Thyroid gland (tissue), 4 donors: Measurements from ENCODE around the gene CPVL. TPM values are rescaled to one million over a fixed set of nuclear protein-coding genes. Genes with fewer than 3 reads are reported as not detected.

Source experiments
- DNase-seq, 2 donors: peaks; one replicate each; pipeline ENCODE4 v3.0.0-alpha.2; 2019
- H3K27ac ChIP-seq, 3 donors: fragments of 200-600 bp; sonication (generic); 1 replicate in 2 of 3; 2 replicates in 1 of 3; pipeline ENCODE4 v1.5.1; 2016 to 2019; ENCODE audit warnings: mild to moderate bottlenecking in 1 of 3, moderate library complexity in 1 of 3
- H3K27me3 ChIP-seq: fragments of 200-600 bp; sonication (generic); one replicate; pipeline ENCODE4 v1.5.1; 2019
- H3K36me3 ChIP-seq, 2 donors: fragments of 200-600 bp; sonication (generic); one replicate each; pipeline ENCODE4 v1.5.1; 2016 to 2019
- H3K4me1 ChIP-seq, 2 donors: fragments of 200-600 bp; sonication (generic); one replicate each; pipeline ENCODE4 v1.5.1; 2017 to 2019
- H3K4me3 ChIP-seq, 3 donors: fragments of 200-600 bp; sonication (generic); replicated peaks in 1 of 3; 1 replicate in 2 of 3; 2 replicates in 1 of 3; pipeline ENCODE4 v1.5.1; 2016; ENCODE audit warnings: mild to moderate bottlenecking in 1 of 3
- H3K9me3 ChIP-seq: fragments of 200-600 bp; sonication (generic); one replicate; pipeline ENCODE4 v1.5.1; 2017
- CTCF ChIP-seq, 6 experiments: fragments of 200-600 bp in 3 of 6; fragments of 450-650 bp in 3 of 6; sonication (generic) in 3 of 6; IDR thresholded peaks; one replicate each; pipeline ENCODE4 v1.5.1; 2016 to 2019; ENCODE audit warnings: antibody characterized with exemption in 6 of 6, mild to moderate bottlenecking in 2 of 6, inconsistent platforms in 1 of 6, moderate library complexity in 1 of 6
- POLR2A ChIP-seq, 2 donors: fragments of 450-650 bp; IDR thresholded peaks; one replicate each; pipeline ENCODE4 v1.6.1; 2017; ENCODE audit warnings: antibody characterized with exemption in 2 of 2, mild to moderate bottlenecking in 2 of 2, moderate library complexity in 1 of 2
- WGBS, 2 donors: methylation state at CpG; one replicate each; pipeline ENCODE4 v1.1.5; 2017; 5-methylcytosine and 5-hydroxymethylcytosine counted together
- intact Hi-C: fragments of 100-400 bp; cut with DNase I; formaldehyde crosslinking; loops from one replicate; pipeline ENCODE4 v1.15.1; 2023
- total RNA-seq, 4 donors: library from RNA; depleted of rRNA; stranded (reverse); fragments of >200 nt; gene quantifications; one replicate each; pipeline ENCODE4 v1.2.3, GENCODE V29; 2016

CPVL gene
- total RNA-seq, 4 donors from 2014 or later: 79.8 to 182 (median 111) TPM

DNA sequence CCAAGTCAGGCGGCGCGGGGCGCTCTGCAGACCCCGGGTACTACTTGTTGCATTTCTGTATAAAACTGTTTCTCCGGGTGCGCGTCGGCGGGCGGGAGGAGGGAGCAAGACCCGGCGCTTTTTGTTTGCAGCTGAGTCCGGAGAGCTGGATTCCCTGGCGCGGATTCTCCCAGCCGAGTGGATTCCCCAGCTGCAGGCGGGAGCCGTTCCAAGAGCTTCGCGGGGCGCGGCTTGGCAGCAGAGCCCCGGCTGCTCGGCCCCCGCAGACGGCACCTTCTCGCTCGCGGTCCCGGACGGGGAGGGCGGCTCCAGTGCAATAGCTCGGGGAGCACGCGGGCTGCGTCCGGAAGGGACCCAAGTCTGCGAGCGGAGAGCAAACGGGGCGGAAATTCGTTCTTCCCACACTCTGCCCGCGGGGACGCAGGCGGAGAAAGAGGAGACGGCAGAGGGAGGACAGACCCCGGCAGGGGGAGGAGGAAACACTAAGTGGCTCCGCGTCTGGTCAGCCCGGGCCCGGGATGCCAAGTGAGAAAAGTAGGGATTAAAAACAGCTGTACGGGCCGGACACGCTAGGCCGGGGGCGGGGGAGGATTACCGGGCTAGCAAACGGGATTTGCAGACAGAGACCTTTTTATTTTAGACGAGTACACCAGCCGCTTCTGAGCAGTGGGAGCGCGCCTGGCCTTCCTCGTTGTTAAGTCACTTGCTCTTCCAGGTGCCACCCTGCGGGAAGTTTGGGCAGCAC lies 187.9 kb downstream of the CPVL start, which contains the start of gene TRIL:
Gene TRIL (minus strand): TSS at position 96 of the 745 bp plus-strand sequence. CDS start 284 bp downstream, outside the sequence.
- TF ChIP-seq POLR2A (IDR thresholded peaks at IDR 0.05): peak in 1 of 2 donors; percentile 29
- TF ChIP-seq CTCF (IDR thresholded peaks at IDR 0.05): no peak
- DNase-seq: peak; percentile 81 to 89
- Histone ChIP-seq H3K27me3 (no peaks in the 10 kb centered on the region), H3K4me1 (peaks cover 19 to 46% of the 10 kb centered on the region in 2 donors), H3K9me3 (no peaks in the 10 kb centered on the region), H3K36me3 (no peaks in the 10 kb centered on the region), H3K4me3 (peak within 1 kb of the TSS in 2 of 3 donors; percentile 45 to 61), H3K27ac (peak within 1 kb of the TSS; percentile 43 to 81 (median 73))
- intact Hi-C loops: loop anchor here (5.0 kb wide), 1 partner anchor 149 kb away; no protein-coding TSS in a partner anchor
- 12 to 19% methylated on average over 25 to 42 of the region's 66 CpGs for WGBS, 2 donors

DNA sequence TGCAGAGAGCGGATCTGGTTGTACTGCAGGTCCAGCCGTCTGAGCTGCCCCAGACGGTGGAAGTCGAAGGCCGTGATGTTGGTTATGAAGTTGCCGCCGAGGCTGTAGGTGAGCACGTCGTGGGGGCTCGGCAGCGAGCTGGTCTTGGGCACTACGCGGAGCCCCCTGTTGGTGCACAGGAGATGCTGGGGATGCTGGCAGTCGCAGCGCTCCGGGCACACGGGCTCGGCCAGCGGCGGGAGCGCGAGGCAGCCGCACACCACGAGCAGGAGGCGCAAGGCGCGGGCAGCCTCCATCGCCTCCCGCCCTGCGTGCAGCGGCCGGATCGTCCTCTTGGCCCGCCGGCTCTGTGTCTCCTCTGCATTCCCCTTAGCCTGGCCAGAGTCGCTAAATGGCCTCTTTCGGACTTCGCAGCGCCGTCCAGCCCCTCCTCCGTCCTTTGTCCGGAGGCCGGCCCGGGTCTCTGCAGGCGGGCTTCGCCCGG lies 188.5 kb downstream of the CPVL start:
- peak overlapping the region in 2 of 3 donors; percentile 45 to 61 for H3K4me3 ChIP-seq
- H3K9me3 ChIP-seq: no peaks in the 10 kb centered on the region
- peaks cover 19 to 47% of the 10 kb centered on the region in 2 donors for H3K4me1 ChIP-seq
- WGBS, 2 donors: 6% methylated on average over 6 of the region's 47 CpGs; no CpG with 5 or more reads in 1 of the 2 donors
- TF ChIP-seq CTCF (IDR thresholded peaks at IDR 0.05) (no peak), POLR2A (IDR thresholded peaks at IDR 0.05) (no peak)
- DNase-seq: peak in 1 of 2 donors; percentile 27
- peak overlapping the region; percentile 43 to 81 (median 73) for H3K27ac ChIP-seq
- H3K27me3 ChIP-seq: no peaks in the 10 kb centered on the region
- no peaks in the 10 kb centered on the region for H3K36me3 ChIP-seq
- intact Hi-C loops: loop anchor here (5.0 kb wide), 1 partner anchor 150 kb away; no protein-coding TSS in a partner anchor

DNA sequence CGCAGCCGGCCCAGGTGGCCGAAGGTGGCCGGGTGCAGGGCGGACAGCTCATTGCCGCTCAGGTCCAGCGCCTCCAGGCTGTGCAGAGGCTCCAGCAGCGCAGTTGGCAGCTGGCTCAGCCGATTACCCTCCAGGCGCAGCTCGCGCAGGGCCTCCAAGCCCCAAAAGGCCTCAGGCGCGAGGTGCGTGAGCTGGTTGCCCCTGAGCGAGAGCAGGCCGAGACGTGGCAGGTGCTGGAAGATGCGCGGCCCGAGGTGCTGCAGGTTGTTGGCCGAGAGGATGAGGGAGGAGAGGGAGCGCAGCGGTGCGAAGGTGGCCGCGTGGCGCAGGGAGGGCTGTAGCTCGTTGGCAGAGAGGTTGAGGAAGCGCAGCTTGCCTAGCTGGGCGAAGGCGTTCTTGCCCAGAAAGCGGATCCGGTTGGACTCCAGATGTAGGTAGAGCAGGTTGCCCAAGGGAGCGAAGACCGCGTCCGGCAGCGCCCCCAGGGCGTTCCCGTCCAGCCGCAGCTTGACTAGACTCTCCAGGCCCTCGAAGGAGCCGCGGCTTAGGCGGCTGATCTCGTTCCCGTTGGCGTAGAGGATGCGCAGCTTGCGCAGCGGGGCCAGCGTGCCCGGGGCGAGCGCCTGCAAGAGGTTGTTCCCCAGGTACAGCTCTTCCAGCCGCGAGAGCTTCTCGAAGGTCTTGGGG lies 189.1 kb downstream of the CPVL start:
- WGBS, 2 donors: 3 to 6% methylated on average over 23 to 26 of the region's 59 CpGs
- intact Hi-C loops: loop anchor here (5.0 kb wide), 1 partner anchor 150 kb away; no protein-coding TSS in a partner anchor
- Histone ChIP-seq H3K9me3 (no peaks in the 10 kb centered on the region), H3K27ac (peak overlapping the region; percentile 5 to 81 (median 73)), H3K36me3 (no peaks in the 10 kb centered on the region), H3K27me3 (no peaks in the 10 kb centered on the region), H3K4me1 (peaks cover 19 to 46% of the 10 kb centered on the region in 2 donors), H3K4me3 (peak overlapping the region; percentile 45 to 61 (median 46))
- TF ChIP-seq POLR2A (IDR thresholded peaks at IDR 0.05) (no peak), CTCF (IDR thresholded peaks at IDR 0.05) (no peak)
- peak; percentile 41 to 52 for DNase-seq

- DNase-seq: peak; percentile 85 to 90
- 0% methylated on average over 1 to 4 of the region's 39 CpGs for WGBS, 2 donors
- Histone ChIP-seq H3K4me1 (peaks cover 19 to 40% of the 10 kb centered on the region in 2 donors), H3K27me3 (no peaks in the 10 kb centered on the region), H3K9me3 (no peaks in the 10 kb centered on the region), H3K4me3 (peak overlapping the region; percentile 44 to 61 (median 46)), H3K36me3 (no peaks in the 10 kb centered on the region), H3K27ac (peak overlapping the region; percentile 58 to 81 (median 73))
- intact Hi-C loops: loop anchor here (5.0 kb wide), 1 partner anchor 151 kb away; no protein-coding TSS in a partner anchor
- peak in 5 of 6 experiments; percentile 51 to 78 (median 65) for TF ChIP-seq CTCF (IDR thresholded peaks at IDR 0.05)
- TF ChIP-seq POLR2A (IDR thresholded peaks at IDR 0.05): peak in 1 of 2 donors; percentile 30
These were observed 189.7 kb downstream of the CPVL start for GRCh38 chr7:28956608-28957063.
